BJ (cell line): ENCODE results near the gene SPTBN5. TPM values are rescaled to one million over a fixed set of nuclear protein-coding genes. Genes with fewer than 3 reads are reported as not detected.

Experiments used
- CTCF ChIA-PET: fragments of 350-600 bp; formaldehyde crosslinking; extraction: SDS; loops from one replicate; lab custom pipeline; 2021; ENCODE audit warnings: antibody characterized with exemption, inconsistent platforms; lab: Yijun Ruan, JAX
- POLR2A ChIA-PET: fragments of 300-600 bp; sonication (Branson Sonifier 250); formaldehyde crosslinking; extraction: SDS; loops from one replicate; lab custom pipeline; 2021; ENCODE audit warnings: antibody characterized with exemption; lab: Charles Lee
- DNase-seq: peaks from one replicate; pipeline ENCODE4 v3.0.0-alpha.2; 2011; ENCODE audit warnings: low read depth
- H3K27me3 ChIP-seq: 2 replicates; pipeline ENCODE4 v1.6.0; 2011; ENCODE audit warnings: low read length; ENCODE audit not compliant: control insufficient read depth, insufficient read depth
- H3K36me3 ChIP-seq: 2 replicates; pipeline ENCODE4 v1.5.1; 2011; ENCODE audit warnings: low read length; ENCODE audit not compliant: control insufficient read depth, insufficient read depth
- H3K4me3 ChIP-seq: 2 replicates; pipeline ENCODE4 v1.5.1; 2011; ENCODE audit warnings: low read depth, mild to moderate bottlenecking, control low read depth, low read length
- CTCF ChIP-seq: IDR thresholded peaks from 2 replicates; pipeline ENCODE4 v1.5.1; 2011; ENCODE audit warnings: low read depth, mild to moderate bottlenecking, control low read depth, inconsistent platforms, low read length, moderate library complexity; ENCODE audit not compliant: insufficient read depth
- polyA plus RNA-seq: library from polyadenylated mRNA; depleted of rRNA; stranded (reverse); fragments of >200 nt; gene quantifications from 2 replicates; pipeline ENCODE4 v1.2.3, GENCODE V29; 2011

SPTBN5 gene
- polyA plus RNA-seq, 1 experiment = 0.04 TPM

GRCh38 chr15:41881550-41881919 lies 12.3 kb downstream of the SPTBN5 start:
- POLR2A ChIA-PET = no interaction called here
- no peak overlapping the region for H3K4me3 ChIP-seq
- TF ChIP-seq CTCF = no peak
- no peak for DNase-seq
- peaks cover 8% of the 10 kb centered on the region for H3K27me3 ChIP-seq
- CTCF ChIA-PET = interaction anchor here (1.3 to 1.6 kb wide), 2 partner anchors 9 to 11 kb away, joined by 3 read pairs; no protein-coding TSS in a partner anchor
- H3K36me3 ChIP-seq = no peaks in the 10 kb centered on the region

- ChIA-PET POLR2A (no interaction called here), CTCF (interaction anchor here (1.3 to 1.6 kb wide), 2 partner anchors 10 kb away, joined by 3 read pairs; no protein-coding TSS in a partner anchor)
Observed at GRCh38 chr15:41881086-41881485, 12.8 kb downstream of the SPTBN5 start.

GRCh38 chr15:41880156-41880877 lies 13.5 kb downstream of the SPTBN5 start:
- DNase-seq = no peak
- no peaks in the 10 kb centered on the region for H3K36me3 ChIP-seq
- ChIA-PET CTCF (interaction anchor here (1.2 to 1.6 kb wide), 3 partner anchors 9 to 26 kb away, joined by 3 read pairs; no protein-coding TSS in a partner anchor), POLR2A (no interaction called here)
- TF ChIP-seq CTCF = no peak
- peaks cover 8% of the 10 kb centered on the region for H3K27me3 ChIP-seq
- no peak overlapping the region for H3K4me3 ChIP-seq

More at GRCh38 chr15:41881086-41881485, 12.8 kb downstream of the SPTBN5 start:
- Histone ChIP-seq H3K36me3 (no peaks in the 10 kb centered on the region), H3K4me3 (no peak overlapping the region), H3K27me3 (peaks cover 8% of the 10 kb centered on the region)
- TF ChIP-seq CTCF = no peak
- DNase-seq = no peak

GRCh38 chr15:41879321-41879845 lies 14.5 kb downstream of the SPTBN5 start:
- no peak for TF ChIP-seq CTCF
- Histone ChIP-seq H3K27me3 (peaks cover 8% of the 10 kb centered on the region), H3K4me3 (no peak overlapping the region), H3K36me3 (no peaks in the 10 kb centered on the region)
- POLR2A ChIA-PET = no interaction called here
- no peak for DNase-seq
- CTCF ChIA-PET = interaction anchor here (1.2 kb wide), 1 partner anchor 27 kb away, joined by 3 read pairs; no protein-coding TSS in a partner anchor

- CTCF ChIA-PET = no interaction called here
- Histone ChIP-seq H3K27me3 (peaks cover 9% of the 10 kb centered on the region), H3K4me3 (no peak overlapping the region), H3K36me3 (no peaks in the 10 kb centered on the region)
- DNase-seq = no peak
- POLR2A ChIA-PET = no interaction called here
- no peak for TF ChIP-seq CTCF
Observed at GRCh38 chr15:41878355-41878699, 15.5 kb downstream of the SPTBN5 start.
